Activated CD8-positive, alpha-beta memory T cell treated with anti-CD3 and anti-CD28 coated beads, Interleukin-2, amount 10 ng/mL, durations not matched to agents 7 days and 5 days (primary cell): ENCODE results near the gene AIMP2. TPM values are rescaled to one million over a fixed set of nuclear protein-coding genes. Genes with fewer than 3 reads are reported as not detected.
A peak's percentile ranks its signal among the peaks of the same experiment; 100 is the strongest.
"Not testable (repeated sequence)": the region's sequence is repeated elsewhere in the genome, so short reads cannot be mapped to it uniquely, and the experiment has no call there.

Experiments used
- ATAC-seq: fragments of 150-1000 bp; cut with Tn5 transposase; one replicate; pipeline ENCODE4 v1.10.0; 2021; ENCODE audit warnings: moderate library complexity
- CTCF ChIA-PET: fragments of 350-600 bp; sonication (Branson Sonifier 250); formaldehyde crosslinking; loops from one replicate; lab custom pipeline; 2021; ENCODE audit warnings: antibody characterized with exemption; lab: Charles Lee
- DNase-seq: peaks from one replicate; pipeline ENCODE4 v3.0.0-alpha.2; 2020
- H3K27ac Mint-ChIP-seq: one replicate; pipeline ENCODE4 v1.8.0; 2021; ENCODE audit warnings: mild to moderate bottlenecking, mixed read lengths
- H3K27me3 Mint-ChIP-seq: one replicate; pipeline ENCODE4 v1.8.0; 2021; ENCODE audit warnings: mixed read lengths
- H3K36me3 Mint-ChIP-seq: one replicate; pipeline ENCODE4 v1.8.0; 2021; ENCODE audit warnings: mild to moderate bottlenecking, mixed read lengths
- H3K4me1 Mint-ChIP-seq: one replicate; pipeline ENCODE4 v1.8.0; 2021; ENCODE audit warnings: mixed read lengths
- H3K4me3 Mint-ChIP-seq: one replicate; pipeline ENCODE4 v1.8.0; 2021; ENCODE audit warnings: mild to moderate bottlenecking, moderate library complexity, mixed read lengths
- H3K9me3 Mint-ChIP-seq: one replicate; pipeline ENCODE4 v1.8.0; 2022; ENCODE audit warnings: low read depth, mixed read lengths
- total RNA-seq, 2 experiments: library from RNA; stranded (reverse); gene quantifications; one replicate each; pipeline ENCODE4 v1.2.3, GENCODE V29; 2021

The AIMP2 gene
- 10 to 100 TPM; 34.8 to 45.6 TPM for total RNA-seq

GRCh38 chr7:6008668-6009611 lies at the start of gene AIMP2, which contains the start of gene PMS2:
Gene AIMP2, plus strand, starts transcription at chr7:6009272. Its CDS starts 92 bp downstream, at chr7:6009364.
Gene PMS2, minus strand, starts transcription at chr7:6009049. Its CDS starts 30 bp downstream, at chr7:6009019.
- H3K9me3 Mint-ChIP-seq: no peaks in the 10 kb centered on the region
- peak within 1 kb of the TSS; percentile 89 for H3K4me3 Mint-ChIP-seq
- CTCF ChIA-PET: interaction anchor here (0.5 to 3.0 kb wide), 8 partner anchors 11 to 268 kb away, joined by 3 to 14 read pairs (median 4); no protein-coding TSS in a partner anchor
- H3K27ac Mint-ChIP-seq: peak within 1 kb of the TSS; percentile 93
- peak; percentile 93 for ATAC-seq
- H3K36me3 Mint-ChIP-seq: peaks cover 18% of the 10 kb centered on the region
- no peaks in the 10 kb centered on the region for H3K27me3 Mint-ChIP-seq
- DNase-seq: peak; percentile 99
- peaks cover 52% of the 10 kb centered on the region for H3K4me1 Mint-ChIP-seq

- ATAC-seq, CTCF ChIA-PET, DNase-seq, H3K4me1 Mint-ChIP-seq, H3K36me3 Mint-ChIP-seq, H3K27ac Mint-ChIP-seq, H3K27me3 Mint-ChIP-seq, H3K4me3 Mint-ChIP-seq, H3K9me3 Mint-ChIP-seq: not testable (repeated sequence)
Measured at GRCh38 chr7:5963205-5963604, 45.9 kb upstream of the AIMP2 start.

- not testable (repeated sequence) for H3K36me3 Mint-ChIP-seq, ATAC-seq, H3K4me3 Mint-ChIP-seq
Measured at GRCh38 chr7:5963810-5964209, 45.3 kb upstream of the AIMP2 start.

GRCh38 chr7:5970347-5970911 lies 38.6 kb upstream of the AIMP2 start, which contains the start of gene RSPH10B:
Gene RSPH10B, minus strand, starts transcription at chr7:5970689. Its CDS starts 3,573 bp downstream, at chr7:5967116.
- H3K9me3 Mint-ChIP-seq, ATAC-seq, H3K36me3 Mint-ChIP-seq, DNase-seq, H3K27ac Mint-ChIP-seq, H3K4me3 Mint-ChIP-seq, CTCF ChIA-PET, H3K4me1 Mint-ChIP-seq, H3K27me3 Mint-ChIP-seq: not testable (repeated sequence)

More at GRCh38 chr7:5963810-5964209, 45.3 kb upstream of the AIMP2 start:
- CTCF ChIA-PET, H3K4me1 Mint-ChIP-seq, H3K27ac Mint-ChIP-seq, H3K9me3 Mint-ChIP-seq, H3K27me3 Mint-ChIP-seq, DNase-seq: not testable (repeated sequence)

- H3K4me1 Mint-ChIP-seq, H3K27me3 Mint-ChIP-seq, CTCF ChIA-PET, H3K4me3 Mint-ChIP-seq, H3K27ac Mint-ChIP-seq, ATAC-seq, H3K9me3 Mint-ChIP-seq, DNase-seq, H3K36me3 Mint-ChIP-seq: not testable (repeated sequence)
Measured at GRCh38 chr7:5973580-5973979, 35.5 kb upstream of the AIMP2 start.

- H3K36me3 Mint-ChIP-seq, H3K27ac Mint-ChIP-seq, CTCF ChIA-PET, ATAC-seq, H3K9me3 Mint-ChIP-seq, H3K4me3 Mint-ChIP-seq, H3K27me3 Mint-ChIP-seq, H3K4me1 Mint-ChIP-seq, DNase-seq: not testable (repeated sequence)
Measured at GRCh38 chr7:5979680-5980314, 29.3 kb upstream of the AIMP2 start.

GRCh38 chr7:5987061-5987460 lies 22.0 kb upstream of the AIMP2 start:
- not testable (repeated sequence) for H3K9me3 Mint-ChIP-seq, H3K4me3 Mint-ChIP-seq, H3K27ac Mint-ChIP-seq, H3K27me3 Mint-ChIP-seq, H3K4me1 Mint-ChIP-seq, ATAC-seq, DNase-seq
- CTCF ChIA-PET: interaction anchor here (1.2 kb wide), 1 partner anchor 10 kb away, joined by 3 read pairs; no protein-coding TSS in a partner anchor
- H3K36me3 Mint-ChIP-seq: peaks cover 28% of the 10 kb centered on the region

- Mint-ChIP-seq H3K9me3 (no peaks in the 10 kb centered on the region), H3K4me1 (no peaks in the 10 kb centered on the region), H3K27ac (no peak overlapping the region), H3K36me3 (peaks cover 32% of the 10 kb centered on the region), H3K27me3 (no peaks in the 10 kb centered on the region), H3K4me3 (no peak overlapping the region)
- ATAC-seq (peak; percentile 61), DNase-seq (peak; percentile 59)
- CTCF ChIA-PET: interaction anchor here (0.7 to 1.8 kb wide), 18 partner anchors 9 to 437 kb away, joined by 3 to 12 read pairs (median 3); partner anchors contain the start of genes AIMP2 and PMS2
Measured at GRCh38 chr7:5997210-5997808, 11.8 kb upstream of the AIMP2 start.

GRCh38 chr7:6007386-6007785 lies 1.7 kb upstream of the AIMP2 start:
- DNase-seq: no peak
- Mint-ChIP-seq H3K4me3 (peak overlapping the region; percentile 89), H3K27ac (peak overlapping the region; percentile 33), H3K27me3 (no peaks in the 10 kb centered on the region), H3K4me1 (peaks cover 40% of the 10 kb centered on the region), H3K36me3 (peaks cover 13% of the 10 kb centered on the region), H3K9me3 (no peaks in the 10 kb centered on the region)
- CTCF ChIA-PET: interaction anchor here (0.7 to 3.0 kb wide), 4 partner anchors 10 to 144 kb away, joined by 3 to 12 read pairs (median 4); no protein-coding TSS in a partner anchor
- no peak for ATAC-seq

- CTCF ChIA-PET: interaction anchor here (0.5 to 3.0 kb wide), 8 partner anchors 10 to 267 kb away, joined by 3 to 14 read pairs (median 4); no protein-coding TSS in a partner anchor
- H3K27ac Mint-ChIP-seq: peak overlapping the region; percentile 93
- not testable (repeated sequence) for ATAC-seq, H3K9me3 Mint-ChIP-seq, DNase-seq, H3K27me3 Mint-ChIP-seq
- H3K4me1 Mint-ChIP-seq: peaks cover 46% of the 10 kb centered on the region
- peak overlapping the region; percentile 89 for H3K4me3 Mint-ChIP-seq
- peaks cover 15% of the 10 kb centered on the region for H3K36me3 Mint-ChIP-seq
Measured at GRCh38 chr7:6007835-6008590, 1.1 kb upstream of the AIMP2 start.

- Mint-ChIP-seq H3K27ac (peak overlapping the region; percentile 82), H3K36me3 (peaks cover 23% of the 10 kb centered on the region), H3K4me3 (peak overlapping the region; percentile 89), H3K4me1 (peaks cover 58% of the 10 kb centered on the region)
- CTCF ChIA-PET: interaction anchor here (1.5 to 3.0 kb wide), 2 partner anchors 13 to 96 kb away, joined by 6 to 12 read pairs; no protein-coding TSS in a partner anchor
- not testable (repeated sequence) for H3K27me3 Mint-ChIP-seq, DNase-seq, H3K9me3 Mint-ChIP-seq, ATAC-seq
Measured at GRCh38 chr7:6010370-6010769, 1.3 kb downstream of the AIMP2 start.

GRCh38 chr7:6011541-6011940 lies 2.5 kb downstream of the AIMP2 start:
- H3K36me3 Mint-ChIP-seq: peaks cover 30% of the 10 kb centered on the region
- peaks cover 64% of the 10 kb centered on the region for H3K4me1 Mint-ChIP-seq
- no peak for ATAC-seq
- DNase-seq: no peak
- CTCF ChIA-PET: interaction anchor here (0.9 kb wide), 1 partner anchor 132 kb away, joined by 4 read pairs; no protein-coding TSS in a partner anchor
- H3K4me3 Mint-ChIP-seq: no peak overlapping the region
- no peaks in the 10 kb centered on the region for H3K27me3 Mint-ChIP-seq
- H3K27ac Mint-ChIP-seq: peak overlapping the region; percentile 66
- no peaks in the 10 kb centered on the region for H3K9me3 Mint-ChIP-seq
